ENCODE measurements around the gene B4GAT1. TPM values are rescaled to one million over a fixed set of nuclear protein-coding genes. Genes with fewer than 3 reads are reported as not detected.

The B4GAT1 gene
- total and polyA plus RNA-seq, 2 of the 13 experiments (the other 11 are each of a cell fraction or from before 2014, with no cell fraction given) = 40.4 to 109 TPM

DNA sequence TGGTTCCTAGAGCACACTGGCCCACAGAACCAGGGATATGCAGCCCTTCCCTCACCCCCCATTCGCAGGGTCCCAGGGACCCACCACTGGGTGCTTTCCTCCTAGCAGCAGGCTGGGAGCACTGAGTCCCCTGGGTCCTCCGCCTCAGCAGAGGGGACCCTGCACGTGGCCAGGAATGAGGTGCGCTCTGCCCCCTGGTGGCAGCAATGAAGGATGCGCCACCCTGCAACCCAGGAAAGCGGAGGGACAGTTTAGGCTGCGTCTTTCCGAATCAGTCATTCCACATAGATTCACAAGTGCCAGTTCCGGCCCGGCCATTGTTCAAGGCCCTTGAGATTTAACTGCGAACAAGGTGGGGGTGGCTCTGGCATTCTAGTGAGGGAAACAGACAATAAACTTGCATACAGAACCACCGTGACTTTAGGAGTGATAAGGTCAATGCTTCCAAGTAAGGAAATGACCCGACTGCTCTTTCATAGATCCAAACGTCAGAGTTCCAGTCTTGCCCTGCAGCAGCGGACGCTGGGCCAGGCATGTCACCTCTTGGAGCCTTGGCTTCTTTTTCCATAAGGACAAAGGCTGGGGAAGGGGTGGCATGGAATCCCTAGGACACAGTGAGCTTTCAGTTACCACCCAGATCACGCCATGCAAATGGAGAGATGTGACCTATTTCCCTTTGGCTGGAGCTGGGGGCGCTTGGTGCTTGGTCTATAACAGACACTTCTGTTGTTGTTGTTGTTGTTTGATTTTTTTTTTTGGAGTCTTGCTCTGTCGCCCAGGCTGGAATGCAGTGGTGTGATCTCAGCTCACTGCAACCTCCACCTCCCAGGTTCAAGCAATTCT, 18.9 kb downstream of the B4GAT1 start (continued):
- TF ChIP-seq, protein P1, sequence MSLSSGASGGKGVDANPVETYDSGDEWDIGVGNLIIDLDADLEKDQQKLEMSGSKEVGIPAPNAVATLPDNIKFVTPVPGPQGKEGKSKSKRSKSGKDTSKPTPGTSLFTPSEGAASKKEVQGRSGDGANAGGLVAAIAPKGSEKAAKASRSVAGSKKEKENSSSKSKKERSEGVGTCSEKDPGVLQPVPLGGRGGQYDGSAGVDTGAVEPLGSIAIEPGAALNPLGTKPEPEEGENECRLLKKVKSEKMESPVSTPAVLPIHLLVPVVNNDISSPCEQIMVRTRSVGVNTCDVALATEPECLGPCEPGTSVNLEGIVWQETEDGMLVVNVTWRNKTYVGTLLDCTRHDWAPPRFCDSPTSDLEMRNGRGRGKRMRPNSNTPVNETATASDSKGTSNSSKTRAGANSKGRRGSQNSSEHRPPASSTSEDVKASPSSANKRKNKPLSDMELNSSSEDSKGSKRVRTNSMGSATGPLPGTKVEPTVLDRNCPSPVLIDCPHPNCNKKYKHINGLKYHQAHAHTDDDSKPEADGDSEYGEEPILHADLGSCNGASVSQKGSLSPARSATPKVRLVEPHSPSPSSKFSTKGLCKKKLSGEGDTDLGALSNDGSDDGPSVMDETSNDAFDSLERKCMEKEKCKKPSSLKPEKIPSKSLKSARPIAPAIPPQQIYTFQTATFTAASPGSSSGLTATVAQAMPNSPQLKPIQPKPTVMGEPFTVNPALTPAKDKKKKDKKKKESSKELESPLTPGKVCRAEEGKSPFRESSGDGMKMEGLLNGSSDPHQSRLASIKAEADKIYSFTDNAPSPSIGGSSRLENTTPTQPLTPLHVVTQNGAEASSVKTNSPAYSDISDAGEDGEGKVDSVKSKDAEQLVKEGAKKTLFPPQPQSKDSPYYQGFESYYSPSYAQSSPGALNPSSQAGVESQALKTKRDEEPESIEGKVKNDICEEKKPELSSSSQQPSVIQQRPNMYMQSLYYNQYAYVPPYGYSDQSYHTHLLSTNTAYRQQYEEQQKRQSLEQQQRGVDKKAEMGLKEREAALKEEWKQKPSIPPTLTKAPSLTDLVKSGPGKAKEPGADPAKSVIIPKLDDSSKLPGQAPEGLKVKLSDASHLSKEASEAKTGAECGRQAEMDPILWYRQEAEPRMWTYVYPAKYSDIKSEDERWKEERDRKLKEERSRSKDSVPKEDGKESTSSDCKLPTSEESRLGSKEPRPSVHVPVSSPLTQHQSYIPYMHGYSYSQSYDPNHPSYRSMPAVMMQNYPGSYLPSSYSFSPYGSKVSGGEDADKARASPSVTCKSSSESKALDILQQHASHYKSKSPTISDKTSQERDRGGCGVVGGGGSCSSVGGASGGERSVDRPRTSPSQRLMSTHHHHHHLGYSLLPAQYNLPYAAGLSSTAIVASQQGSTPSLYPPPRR (CRISPR knock-in tag; IDR thresholded peaks at IDR 0.05; ENCODE audit: borderline replicate concordance) = peak; percentile 18; the same call in 1 of the 2 replicates
- TF ChIP-seq, protein P2, sequence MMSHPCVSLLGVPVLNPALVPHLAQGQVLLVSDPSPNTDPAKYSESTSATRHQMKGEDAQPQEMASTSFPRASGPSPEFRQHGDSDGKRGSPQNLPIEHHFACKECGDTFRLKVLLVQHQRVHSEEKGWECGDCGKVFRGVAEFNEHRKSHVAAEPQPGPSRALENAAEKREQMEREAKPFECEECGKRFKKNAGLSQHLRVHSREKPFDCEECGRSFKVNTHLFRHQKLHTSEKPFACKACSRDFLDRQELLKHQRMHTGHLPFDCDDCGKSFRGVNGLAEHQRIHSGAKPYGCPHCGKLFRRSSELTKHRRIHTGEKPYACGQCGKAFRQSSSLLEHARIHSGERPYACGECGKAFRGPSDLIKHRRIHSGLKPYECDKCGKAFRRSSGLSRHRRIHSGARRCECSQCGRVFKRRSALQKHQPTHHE (CRISPR knock-in tag; IDR thresholded peaks at IDR 0.05; ENCODE audit: borderline replicate concordance) = no peak
- TF ChIP-seq TCF7L2 (IDR thresholded peaks at IDR 0.05; ENCODE audit: low read depth, low read length) (no peak), ZNF569 (CRISPR knock-in tag; IDR thresholded peaks at IDR 0.05; ENCODE audit: borderline replicate concordance) (no peak), CHD4 (IDR thresholded peaks at IDR 0.05; ENCODE audit: borderline replicate concordance, low read length) (no peak), ATF1 (CRISPR knock-in tag; IDR thresholded peaks at IDR 0.05) (no peak), MBNL3 (CRISPR knock-in tag; conservative IDR thresholded peaks at IDR 0.05) (no peak), MZF1 (CRISPR knock-in tag; IDR thresholded peaks at IDR 0.05; ENCODE audit: borderline replicate concordance) (no peak), NFE2L1 (CRISPR knock-in tag; IDR thresholded peaks at IDR 0.05; ENCODE audit: borderline replicate concordance) (no peak), TSC22D2 (CRISPR knock-in tag; IDR thresholded peaks at IDR 0.05; ENCODE audit: borderline replicate concordance) (peak; percentile 83; the same call in 1 of the 2 replicates), SNAPC2 (CRISPR knock-in tag; IDR thresholded peaks at IDR 0.05) (no peak), HNRNPK (IDR thresholded peaks at IDR 0.05; ENCODE audit: low read depth, low read length, poor library complexity, severe bottlenecking) (no peak), NFKBIZ (CRISPR knock-in tag; IDR thresholded peaks at IDR 0.05) (0 out of 2 replicates have a peak, but pooled peaks have one; percentile 62)
- TF ChIP-seq, protein P3, sequence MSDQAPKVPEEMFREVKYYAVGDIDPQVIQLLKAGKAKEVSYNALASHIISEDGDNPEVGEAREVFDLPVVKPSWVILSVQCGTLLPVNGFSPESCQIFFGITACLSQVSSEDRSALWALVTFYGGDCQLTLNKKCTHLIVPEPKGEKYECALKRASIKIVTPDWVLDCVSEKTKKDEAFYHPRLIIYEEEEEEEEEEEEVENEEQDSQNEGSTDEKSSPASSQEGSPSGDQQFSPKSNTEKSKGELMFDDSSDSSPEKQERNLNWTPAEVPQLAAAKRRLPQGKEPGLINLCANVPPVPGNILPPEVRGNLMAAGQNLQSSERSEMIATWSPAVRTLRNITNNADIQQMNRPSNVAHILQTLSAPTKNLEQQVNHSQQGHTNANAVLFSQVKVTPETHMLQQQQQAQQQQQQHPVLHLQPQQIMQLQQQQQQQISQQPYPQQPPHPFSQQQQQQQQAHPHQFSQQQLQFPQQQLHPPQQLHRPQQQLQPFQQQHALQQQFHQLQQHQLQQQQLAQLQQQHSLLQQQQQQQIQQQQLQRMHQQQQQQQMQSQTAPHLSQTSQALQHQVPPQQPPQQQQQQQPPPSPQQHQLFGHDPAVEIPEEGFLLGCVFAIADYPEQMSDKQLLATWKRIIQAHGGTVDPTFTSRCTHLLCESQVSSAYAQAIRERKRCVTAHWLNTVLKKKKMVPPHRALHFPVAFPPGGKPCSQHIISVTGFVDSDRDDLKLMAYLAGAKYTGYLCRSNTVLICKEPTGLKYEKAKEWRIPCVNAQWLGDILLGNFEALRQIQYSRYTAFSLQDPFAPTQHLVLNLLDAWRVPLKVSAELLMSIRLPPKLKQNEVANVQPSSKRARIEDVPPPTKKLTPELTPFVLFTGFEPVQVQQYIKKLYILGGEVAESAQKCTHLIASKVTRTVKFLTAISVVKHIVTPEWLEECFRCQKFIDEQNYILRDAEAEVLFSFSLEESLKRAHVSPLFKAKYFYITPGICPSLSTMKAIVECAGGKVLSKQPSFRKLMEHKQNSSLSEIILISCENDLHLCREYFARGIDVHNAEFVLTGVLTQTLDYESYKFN (CRISPR knock-in tag; conservative IDR thresholded peaks at IDR 0.05) = peak; percentile 46; the same call in 1 of the 2 replicates
- TF ChIP-seq, protein P4, sequence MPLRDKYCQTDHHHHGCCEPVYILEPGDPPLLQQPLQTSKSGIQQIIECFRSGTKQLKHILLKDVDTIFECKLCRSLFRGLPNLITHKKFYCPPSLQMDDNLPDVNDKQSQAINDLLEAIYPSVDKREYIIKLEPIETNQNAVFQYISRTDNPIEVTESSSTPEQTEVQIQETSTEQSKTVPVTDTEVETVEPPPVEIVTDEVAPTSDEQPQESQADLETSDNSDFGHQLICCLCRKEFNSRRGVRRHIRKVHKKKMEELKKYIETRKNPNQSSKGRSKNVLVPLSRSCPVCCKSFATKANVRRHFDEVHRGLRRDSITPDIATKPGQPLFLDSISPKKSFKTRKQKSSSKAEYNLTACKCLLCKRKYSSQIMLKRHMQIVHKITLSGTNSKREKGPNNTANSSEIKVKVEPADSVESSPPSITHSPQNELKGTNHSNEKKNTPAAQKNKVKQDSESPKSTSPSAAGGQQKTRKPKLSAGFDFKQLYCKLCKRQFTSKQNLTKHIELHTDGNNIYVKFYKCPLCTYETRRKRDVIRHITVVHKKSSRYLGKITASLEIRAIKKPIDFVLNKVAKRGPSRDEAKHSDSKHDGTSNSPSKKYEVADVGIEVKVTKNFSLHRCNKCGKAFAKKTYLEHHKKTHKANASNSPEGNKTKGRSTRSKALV (CRISPR knock-in tag; IDR thresholded peaks at IDR 0.05) = peak; percentile 75; the same call in 1 of the 2 replicates
